Progenitor cell of endocrine pancreas (in vitro differentiated cells): ENCODE measurements around the gene XPNPEP1. TPM values are rescaled to one million over a fixed set of nuclear protein-coding genes. Genes with fewer than 3 reads are reported as not detected.
A peak's percentile ranks its signal among the peaks of the same experiment; 100 is the strongest.

Experiments used
- DNase-seq: peaks from one replicate; pipeline ENCODE4 v3.0.0; 2021; ENCODE audit warnings: low spot score; ENCODE audit not compliant: unreplicated experiment
- H3K27ac Mint-ChIP-seq: 2 replicates; pipeline ENCODE4 v1.8.0; 2021; ENCODE audit warnings: mild to moderate bottlenecking, moderate library complexity, mixed read lengths
- H3K27me3 Mint-ChIP-seq: 2 replicates; pipeline ENCODE4 v1.8.0; 2021; ENCODE audit warnings: mixed read lengths
- H3K36me3 Mint-ChIP-seq: 2 replicates; pipeline ENCODE4 v1.8.0; 2022; ENCODE audit warnings: mixed read lengths; ENCODE audit not compliant: insufficient read depth
- H3K4me1 Mint-ChIP-seq: 2 replicates; pipeline ENCODE4 v1.8.0; 2021; ENCODE audit warnings: low read depth, mixed read lengths
- H3K4me3 Mint-ChIP-seq: 2 replicates; pipeline ENCODE4 v1.8.0; 2021; ENCODE audit warnings: low read depth, mild to moderate bottlenecking, moderate library complexity, mixed read lengths
- H3K9me3 Mint-ChIP-seq: 2 replicates; pipeline ENCODE4 v1.8.0; 2021; ENCODE audit warnings: low read depth, mixed read lengths
- total RNA-seq: library from RNA; stranded (reverse); gene quantifications from 2 replicates; pipeline ENCODE4 v1.2.1, GENCODE V29; 2021
- TF ChIP-seq, protein P1 (sequence below): fragments of 200-600 bp; sonication (generic); IDR thresholded peaks from one replicate; pipeline ENCODE4 v1.5.0; 2021; ENCODE audit warnings: antibody characterized with exemption, mild to moderate bottlenecking; ENCODE audit not compliant: unreplicated experiment

Gene XPNPEP1
- total RNA-seq, 1 donor from 2014 or later = 40.0 TPM

DNA sequence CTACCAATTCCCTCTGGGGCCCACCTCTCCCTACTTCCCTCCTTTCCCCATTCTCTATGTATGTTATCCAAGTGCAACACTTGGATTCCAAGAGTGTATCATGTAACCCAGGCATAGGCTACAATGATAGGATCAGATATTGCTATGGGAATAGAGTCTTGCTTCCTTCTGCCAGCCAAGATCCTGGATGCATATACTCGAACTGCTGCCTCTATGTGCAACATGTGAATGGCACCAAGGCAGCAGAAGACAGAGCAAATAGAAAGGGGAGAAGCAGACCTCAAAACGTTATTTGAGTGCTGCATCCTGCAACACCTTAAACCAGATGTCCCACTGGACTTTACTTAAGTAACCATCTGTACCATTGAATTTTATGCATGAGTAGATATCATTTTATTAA lies 3.5 kb upstream of the XPNPEP1 start:
- Mint-ChIP-seq H3K4me3 (no peak overlapping the region), H3K27me3 (peaks cover 18% of the 10 kb centered on the region), H3K4me1 (peaks cover 18% of the 10 kb centered on the region), H3K27ac (no peak overlapping the region), H3K36me3 (no peaks in the 10 kb centered on the region), H3K9me3 (no peaks in the 10 kb centered on the region)
- no peak for DNase-seq
- TF ChIP-seq, protein P1, sequence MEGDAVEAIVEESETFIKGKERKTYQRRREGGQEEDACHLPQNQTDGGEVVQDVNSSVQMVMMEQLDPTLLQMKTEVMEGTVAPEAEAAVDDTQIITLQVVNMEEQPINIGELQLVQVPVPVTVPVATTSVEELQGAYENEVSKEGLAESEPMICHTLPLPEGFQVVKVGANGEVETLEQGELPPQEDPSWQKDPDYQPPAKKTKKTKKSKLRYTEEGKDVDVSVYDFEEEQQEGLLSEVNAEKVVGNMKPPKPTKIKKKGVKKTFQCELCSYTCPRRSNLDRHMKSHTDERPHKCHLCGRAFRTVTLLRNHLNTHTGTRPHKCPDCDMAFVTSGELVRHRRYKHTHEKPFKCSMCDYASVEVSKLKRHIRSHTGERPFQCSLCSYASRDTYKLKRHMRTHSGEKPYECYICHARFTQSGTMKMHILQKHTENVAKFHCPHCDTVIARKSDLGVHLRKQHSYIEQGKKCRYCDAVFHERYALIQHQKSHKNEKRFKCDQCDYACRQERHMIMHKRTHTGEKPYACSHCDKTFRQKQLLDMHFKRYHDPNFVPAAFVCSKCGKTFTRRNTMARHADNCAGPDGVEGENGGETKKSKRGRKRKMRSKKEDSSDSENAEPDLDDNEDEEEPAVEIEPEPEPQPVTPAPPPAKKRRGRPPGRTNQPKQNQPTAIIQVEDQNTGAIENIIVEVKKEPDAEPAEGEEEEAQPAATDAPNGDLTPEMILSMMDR = no peak

DNA sequence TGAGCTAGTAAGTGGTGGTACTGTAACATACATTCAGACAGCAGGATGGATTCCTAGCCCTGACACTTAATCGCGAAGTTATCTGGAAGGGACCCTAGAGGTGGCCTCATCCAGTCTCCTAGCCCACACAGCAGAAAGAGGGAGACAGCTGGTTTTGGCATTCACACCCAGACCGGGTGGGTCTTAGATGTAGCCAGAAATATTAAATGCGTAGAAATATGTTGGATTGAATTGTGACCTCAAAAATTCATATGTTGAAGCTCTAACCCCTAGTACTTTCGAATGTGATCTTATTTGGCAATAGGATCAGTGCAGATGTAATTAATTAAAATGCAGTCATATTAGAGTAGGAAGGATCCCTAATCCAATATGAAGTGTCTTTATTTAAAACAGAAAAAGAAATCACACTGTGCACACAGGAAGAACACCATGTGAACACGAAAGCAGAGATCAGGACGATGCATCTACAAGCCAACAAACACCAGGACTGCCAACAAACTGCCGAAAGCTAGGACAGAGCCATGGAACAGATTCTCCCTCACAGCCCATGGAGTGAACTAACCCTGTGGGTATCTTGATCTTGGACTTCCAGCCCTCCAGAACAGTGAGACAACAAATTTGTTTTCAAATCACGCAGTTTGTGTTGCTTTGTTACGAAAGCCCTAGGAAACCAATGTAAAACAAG lies 2.9 kb upstream of the XPNPEP1 start:
- Mint-ChIP-seq H3K4me1 (peaks cover 18% of the 10 kb centered on the region), H3K36me3 (no peaks in the 10 kb centered on the region), H3K9me3 (no peaks in the 10 kb centered on the region), H3K27ac (no peak overlapping the region), H3K4me3 (no peak overlapping the region), H3K27me3 (peaks cover 18% of the 10 kb centered on the region)
- TF ChIP-seq, protein P1 = no peak
- no peak for DNase-seq

DNA sequence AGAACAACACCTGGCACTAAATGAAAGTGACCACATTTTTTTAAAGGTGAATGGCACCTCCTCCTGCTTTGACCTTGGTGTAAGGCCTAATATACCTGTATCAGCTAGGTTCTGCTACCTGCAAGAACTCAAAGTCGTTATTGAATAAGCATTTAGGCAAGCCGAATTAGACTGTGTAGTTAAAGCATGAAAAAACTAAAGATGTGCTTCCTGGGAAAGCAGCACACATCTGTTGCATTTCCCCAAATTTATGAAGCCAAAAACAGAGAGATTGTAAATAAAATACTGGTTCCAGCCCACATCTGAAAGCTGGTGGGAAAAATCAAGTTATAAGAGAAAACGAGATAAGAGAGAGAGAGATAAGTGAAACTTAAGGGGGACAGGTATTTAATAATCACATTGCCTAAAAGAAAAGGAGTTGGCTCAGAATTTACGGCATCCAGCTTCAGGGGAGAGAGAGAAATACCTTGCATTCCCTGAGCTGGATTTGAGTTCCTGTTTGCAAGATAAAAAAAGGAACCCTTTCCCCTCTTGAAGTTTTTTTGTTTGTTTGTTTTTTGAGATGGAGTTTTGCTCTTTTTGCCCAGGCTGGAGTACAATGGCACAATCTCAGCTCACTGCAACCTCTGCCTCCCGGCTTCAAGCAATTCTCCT lies 1.8 kb upstream of the XPNPEP1 start:
- DNase-seq = no peak
- Mint-ChIP-seq H3K4me1 (peaks cover 18% of the 10 kb centered on the region), H3K9me3 (no peaks in the 10 kb centered on the region), H3K36me3 (no peaks in the 10 kb centered on the region), H3K4me3 (no peak overlapping the region), H3K27ac (no peak overlapping the region), H3K27me3 (peaks cover 18% of the 10 kb centered on the region)
- TF ChIP-seq, protein P1 = no peak

DNA sequence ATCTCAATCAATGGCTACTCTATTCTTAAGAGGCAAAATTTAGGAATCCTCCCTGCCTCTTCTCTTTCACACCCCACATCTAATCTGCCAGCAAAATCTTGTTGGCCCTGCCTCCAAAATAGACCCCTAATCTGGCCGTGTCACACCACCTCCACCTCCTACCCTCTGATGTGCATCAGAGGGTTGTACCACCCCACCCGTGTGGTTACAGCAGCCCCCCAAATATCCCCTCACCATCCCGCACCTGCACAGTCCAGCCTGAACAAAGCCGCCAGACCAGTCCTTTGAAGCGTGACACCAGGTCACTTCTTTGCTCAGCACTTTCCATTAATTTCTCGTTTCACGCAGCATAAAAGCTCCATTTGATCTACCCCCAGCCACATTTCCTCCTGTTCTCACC lies 776 bp upstream of the XPNPEP1 start:
- no peaks in the 10 kb centered on the region for H3K9me3 Mint-ChIP-seq
- H3K36me3 Mint-ChIP-seq = peaks cover 1% of the 10 kb centered on the region
- H3K27me3 Mint-ChIP-seq = peaks cover 18% of the 10 kb centered on the region
- H3K27ac Mint-ChIP-seq = peak overlapping the region; percentile 78
- H3K4me3 Mint-ChIP-seq = peak overlapping the region; percentile 77
- H3K4me1 Mint-ChIP-seq = peaks cover 18% of the 10 kb centered on the region
- no peak for DNase-seq
- TF ChIP-seq, protein P1 = no peak

DNA sequence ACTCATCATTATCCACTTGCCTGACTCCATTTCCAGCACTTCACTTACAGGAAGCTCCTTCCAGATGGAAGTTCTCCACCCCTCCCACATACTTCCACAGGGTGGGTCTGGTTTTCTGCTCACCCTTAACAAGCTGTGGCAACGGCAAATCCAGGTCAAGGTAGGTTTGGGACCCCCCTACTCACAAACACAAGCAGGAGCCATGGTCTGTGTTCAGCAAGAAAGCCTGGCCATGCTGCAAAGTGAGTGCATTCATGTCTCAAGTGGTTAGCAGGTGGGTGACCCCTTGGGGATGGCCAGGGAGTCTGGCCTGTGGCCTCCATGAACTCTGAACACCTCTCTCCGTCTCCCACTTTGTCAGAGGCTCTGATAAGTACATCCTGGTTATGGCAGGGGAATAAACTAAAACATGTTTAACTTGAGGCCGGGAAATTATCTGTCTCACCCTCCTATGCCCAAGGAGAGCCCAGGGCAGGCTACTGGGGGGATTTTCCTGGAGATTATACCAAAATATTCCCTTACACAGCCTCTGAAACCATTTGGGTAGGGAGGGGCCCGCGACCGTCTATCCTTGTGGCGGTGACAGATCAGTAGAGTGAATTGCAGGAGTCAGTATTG lies 844 bp downstream of the XPNPEP1 start:
- H3K27ac Mint-ChIP-seq = peak overlapping the region; percentile 90
- peaks cover 18% of the 10 kb centered on the region for H3K4me1 Mint-ChIP-seq

More for the DNA sequence above, 844 bp downstream of the XPNPEP1 start:
- Mint-ChIP-seq H3K4me3 (peak overlapping the region; percentile 79), H3K9me3 (no peaks in the 10 kb centered on the region), H3K27me3 (peaks cover 18% of the 10 kb centered on the region), H3K36me3 (peaks cover 1% of the 10 kb centered on the region)
- DNase-seq = no peak
- TF ChIP-seq, protein P1 = no peak
